ENCODE results near the gene KDM4B. TPM values are rescaled to one million over a fixed set of nuclear protein-coding genes. Genes with fewer than 3 reads are reported as not detected.

Gene KDM4B
- total RNA-seq, 1 donor from 2014 or later, result 34.1 TPM

GRCh38 chr19:5057860-5058259, 88.9 kb downstream of the KDM4B start:
- Histone ChIP-seq H3K4me3 (no peak overlapping the region), H3K9me3 (replicated peaks) (peaks cover 10% of the 10 kb centered on the region), H3K36me3 (peaks cover 42% of the 10 kb centered on the region), H3K27ac (replicated peaks) (no peak overlapping the region), H3K4me1 (peaks cover 39% of the 10 kb centered on the region), H3K27me3 (ENCODE audit: low read depth) (no peaks in the 10 kb centered on the region)
- TF ChIP-seq CTCF (IDR thresholded peaks at IDR 0.05; ENCODE audit: borderline replicate concordance), result no peak
- intact Hi-C loops (cut with micrococcal nuclease), result no loop called here
- no peak for DNase-seq

GRCh38 chr19:5058521-5059212, 89.8 kb downstream of the KDM4B start:
- no peak for TF ChIP-seq CTCF (IDR thresholded peaks at IDR 0.05; ENCODE audit: borderline replicate concordance)
- intact Hi-C loops (cut with micrococcal nuclease), result no loop called here
- no peak overlapping the region for H3K27ac ChIP-seq (replicated peaks)
- peaks cover 50% of the 10 kb centered on the region for H3K36me3 ChIP-seq
- H3K27me3 ChIP-seq (ENCODE audit: low read depth), result no peaks in the 10 kb centered on the region
- no peak overlapping the region for H3K4me3 ChIP-seq
- peaks cover 31% of the 10 kb centered on the region for H3K4me1 ChIP-seq
- DNase-seq, result no peak
- peaks cover 14% of the 10 kb centered on the region for H3K9me3 ChIP-seq (replicated peaks)

GRCh38 chr19:5059213-5059574, 90.3 kb downstream of the KDM4B start:
- Histone ChIP-seq H3K4me3 (no peak overlapping the region), H3K27me3 (ENCODE audit: low read depth) (no peaks in the 10 kb centered on the region), H3K4me1 (peaks cover 26% of the 10 kb centered on the region), H3K36me3 (peaks cover 51% of the 10 kb centered on the region), H3K9me3 (replicated peaks) (peaks cover 14% of the 10 kb centered on the region), H3K27ac (replicated peaks) (no peak overlapping the region)
- no peak for DNase-seq
- TF ChIP-seq CTCF (IDR thresholded peaks at IDR 0.05; ENCODE audit: borderline replicate concordance), result no peak
- intact Hi-C loops (cut with micrococcal nuclease), result no loop called here

GRCh38 chr19:5059793-5060192, 90.9 kb downstream of the KDM4B start:
- Histone ChIP-seq H3K4me3 (no peak overlapping the region), H3K27ac (replicated peaks) (no peak overlapping the region), H3K36me3 (peaks cover 56% of the 10 kb centered on the region), H3K9me3 (replicated peaks) (peaks cover 14% of the 10 kb centered on the region), H3K4me1 (peaks cover 20% of the 10 kb centered on the region), H3K27me3 (ENCODE audit: low read depth) (no peaks in the 10 kb centered on the region)
- intact Hi-C loops (cut with micrococcal nuclease), result no loop called here
- no peak for TF ChIP-seq CTCF (IDR thresholded peaks at IDR 0.05; ENCODE audit: borderline replicate concordance)
- no peak for DNase-seq

- Histone ChIP-seq H3K27ac (replicated peaks) (no peak overlapping the region), H3K4me1 (peaks cover 12% of the 10 kb centered on the region), H3K36me3 (peaks cover 65% of the 10 kb centered on the region), H3K27me3 (ENCODE audit: low read depth) (no peaks in the 10 kb centered on the region), H3K9me3 (replicated peaks) (peaks cover 14% of the 10 kb centered on the region), H3K4me3 (no peak overlapping the region)
- no peak for DNase-seq
- intact Hi-C loops (cut with micrococcal nuclease), result no loop called here
- no peak for TF ChIP-seq CTCF (IDR thresholded peaks at IDR 0.05; ENCODE audit: borderline replicate concordance)
These were observed 93.3 kb downstream of the KDM4B start for GRCh38 chr19:5062195-5062594.

Measured in left ventricle myocardium inferior (tissue), 1 donor.